Psoas muscle (tissue), 8 donors: ENCODE measurements around the gene ETFA. TPM values are rescaled to one million over a fixed set of nuclear protein-coding genes. Genes with fewer than 3 reads are reported as not detected.

Source experiments
- ATAC-seq, 4 donors: fragments of 200-7000 bp; cut with Tn5 transposase; one replicate each; pipeline ENCODE4 v1.9.1; 2020; ENCODE audit warnings: moderate library complexity in 3 of 4, mild to moderate bottlenecking in 2 of 4
- DNase-seq, 2 donors: peaks; one replicate each; pipeline ENCODE4 v3.0.0-alpha.2; 2020
- H3K27ac ChIP-seq: fragments of 200-600 bp; one replicate; pipeline ENCODE4 v1.8.0; 2022
- H3K27me3 ChIP-seq, 3 donors: fragments of 200-600 bp in 1 of 3; one replicate each; pipeline versions ENCODE4 v1.6.1 to v1.8.0; 2013 to 2022; ENCODE audit warnings: low read length in 2 of 3, mild to moderate bottlenecking in 2 of 3, moderate library complexity in 1 of 3; ENCODE audit not compliant: insufficient read depth in 3 of 3
- H3K36me3 ChIP-seq, 2 donors: fragments of 200-600 bp in 1 of 2; one replicate each; pipeline versions ENCODE4 v1.6.1 to v1.8.0; 2013 to 2022; ENCODE audit warnings: low read depth in 1 of 2, mild to moderate bottlenecking in 1 of 2, moderate library complexity in 1 of 2; ENCODE audit not compliant: insufficient read depth in 1 of 2
- H3K4me1 ChIP-seq: fragments of 200-600 bp; one replicate; pipeline ENCODE4 v1.8.0; 2022
- H3K4me3 ChIP-seq: fragments of 200-600 bp; one replicate; pipeline ENCODE4 v1.8.0; 2022; ENCODE audit warnings: mild to moderate bottlenecking
- H3K9me3 ChIP-seq: fragments of 200-600 bp; one replicate; pipeline ENCODE4 v1.8.0; 2022
- WGBS, 3 donors: extraction: QIAGEN DNeasy Blood & Tissue Kit; methylation state at CpG; one replicate each; pipeline versions ENCODE4 v1.1.6 to v1.1.7; 2013; 5-methylcytosine and 5-hydroxymethylcytosine counted together
- intact Hi-C, 2 donors: fragments of 100-400 bp; cut with DNase I; formaldehyde crosslinking; loops; one replicate each; pipeline versions ENCODE4 v1.11.0 to v1.14.2; 2022
- polyA plus RNA-seq, 3 donors: library from polyadenylated mRNA; stranded (reverse); fragments of 200-250 nt; gene quantifications; one replicate each; pipeline ENCODE4 v1.2.3, GENCODE V29; 2013
- total RNA-seq, 4 donors: library from RNA; stranded (reverse); fragmentation: NEBNext Ultra II Directional in 2 of 4; extraction: Animal tissue kit (Norgen Biotek cat#: 25700) in 2 of 4; gene quantifications; one replicate each; pipeline versions ENCODE4 v1.2.1 to v1.2.4, GENCODE V29; 2021 to 2023
- TF ChIP-seq, protein P1 (sequence below): fragments of 200-600 bp; IDR thresholded peaks from one replicate; pipeline ENCODE4 v1.8.0; 2022; ENCODE audit warnings: antibody characterized with exemption
- donor health status: healthy with polysubstance abuse.
- donor health status: DM: no; HTN: no; CAD: no; lungs with moderate emphysema.
- donor health status: Bipolar disorder and iron deficiency.
- donor health status: healthy.
- donor health status: DM: yes; HTN: yes; CAD: no.
- donor health status: DM: no; HTN: no; CAD: no.
- donor health status: DM: no; HTN: no; CAD: no.
- donor health status: DM: yes; HTN: yes; CAD: no.

ETFA gene
- total and polyA plus RNA-seq, 7 donors: 257 to 368 (median 276) TPM

DNA sequence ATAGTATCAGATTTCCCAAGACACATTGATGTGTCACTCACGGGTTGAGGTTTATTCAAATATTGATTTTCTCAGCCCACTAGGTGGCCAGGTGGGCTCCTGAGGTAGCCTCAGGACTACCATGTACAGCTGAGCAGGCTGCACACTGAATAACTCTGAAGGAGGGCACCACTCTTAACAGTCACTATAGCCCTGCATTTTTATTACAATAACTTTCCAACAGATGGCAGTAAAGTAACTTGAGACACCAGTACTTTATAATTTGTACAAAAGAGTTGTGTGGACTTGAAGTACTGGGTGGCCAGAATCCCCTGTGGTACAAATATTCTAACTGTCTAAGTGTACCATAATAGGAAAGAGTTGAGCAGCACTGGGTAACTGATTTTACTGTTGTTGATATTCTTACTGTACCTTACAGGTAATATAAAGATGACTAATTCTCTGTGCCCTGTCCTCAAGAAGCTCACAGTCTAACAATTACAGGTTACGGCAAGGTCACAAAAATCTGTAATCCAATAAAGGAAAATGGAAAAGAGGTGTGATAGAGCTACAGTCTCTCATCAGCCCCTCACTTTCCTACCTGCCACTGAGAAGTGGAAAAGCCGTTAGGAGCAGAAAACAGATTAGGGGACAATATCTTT lies 76.0 kb downstream of the ETFA start:
- no peak overlapping the region for H3K4me3 ChIP-seq
- no peaks in the 10 kb centered on the region for H3K27me3 ChIP-seq
- peaks cover 0 to 15% of the 10 kb centered on the region in 2 donors for H3K36me3 ChIP-seq
- DNase-seq: no peak
- intact Hi-C loops: loop anchor here (2.0 to 10.0 kb wide), 2 partner anchors 69 to 95 kb away; no protein-coding TSS in a partner anchor
- TF ChIP-seq, protein P1, sequence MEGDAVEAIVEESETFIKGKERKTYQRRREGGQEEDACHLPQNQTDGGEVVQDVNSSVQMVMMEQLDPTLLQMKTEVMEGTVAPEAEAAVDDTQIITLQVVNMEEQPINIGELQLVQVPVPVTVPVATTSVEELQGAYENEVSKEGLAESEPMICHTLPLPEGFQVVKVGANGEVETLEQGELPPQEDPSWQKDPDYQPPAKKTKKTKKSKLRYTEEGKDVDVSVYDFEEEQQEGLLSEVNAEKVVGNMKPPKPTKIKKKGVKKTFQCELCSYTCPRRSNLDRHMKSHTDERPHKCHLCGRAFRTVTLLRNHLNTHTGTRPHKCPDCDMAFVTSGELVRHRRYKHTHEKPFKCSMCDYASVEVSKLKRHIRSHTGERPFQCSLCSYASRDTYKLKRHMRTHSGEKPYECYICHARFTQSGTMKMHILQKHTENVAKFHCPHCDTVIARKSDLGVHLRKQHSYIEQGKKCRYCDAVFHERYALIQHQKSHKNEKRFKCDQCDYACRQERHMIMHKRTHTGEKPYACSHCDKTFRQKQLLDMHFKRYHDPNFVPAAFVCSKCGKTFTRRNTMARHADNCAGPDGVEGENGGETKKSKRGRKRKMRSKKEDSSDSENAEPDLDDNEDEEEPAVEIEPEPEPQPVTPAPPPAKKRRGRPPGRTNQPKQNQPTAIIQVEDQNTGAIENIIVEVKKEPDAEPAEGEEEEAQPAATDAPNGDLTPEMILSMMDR: peak; percentile 58
- 70 to 83% (median 71%) methylated on average over 3 of the region's 3 CpGs for WGBS, 3 donors
- no peaks in the 10 kb centered on the region for H3K9me3 ChIP-seq
- no peak overlapping the region for H3K27ac ChIP-seq
- peak; percentile 39 to 86 (median 83) for ATAC-seq
- peaks cover 5% of the 10 kb centered on the region for H3K4me1 ChIP-seq

DNA sequence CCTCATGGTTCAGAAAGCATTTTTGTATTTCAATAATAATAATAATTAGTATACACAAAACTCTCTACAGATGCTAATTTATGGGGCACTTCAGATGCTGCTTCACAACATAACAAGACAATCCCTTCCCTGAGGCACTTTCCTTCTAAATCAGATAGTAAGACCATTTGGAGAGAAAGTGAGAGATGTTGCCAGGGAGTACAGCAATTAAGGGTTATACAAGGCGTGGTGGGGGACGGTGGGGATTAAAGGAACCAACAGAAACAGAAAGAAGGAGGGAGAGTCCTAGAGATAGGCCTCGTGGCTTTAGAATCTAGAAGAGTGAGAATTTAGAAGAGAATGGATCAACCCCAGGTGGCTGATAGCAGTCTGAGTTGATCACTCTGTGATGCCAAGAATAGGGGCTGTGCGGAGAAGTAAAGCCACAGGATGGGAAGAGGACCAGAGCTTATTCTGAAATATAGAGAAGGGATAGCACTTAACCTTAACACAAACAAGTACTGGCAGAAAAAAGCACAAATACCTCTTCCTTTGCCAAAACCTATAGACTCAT lies 76.9 kb downstream of the ETFA start:
- intact Hi-C loops: loop anchor here (2.0 to 10.0 kb wide), 2 partner anchors 70 to 96 kb away; no protein-coding TSS in a partner anchor
- H3K4me1 ChIP-seq: peaks cover 5% of the 10 kb centered on the region
- H3K36me3 ChIP-seq: peaks cover 0 to 15% of the 10 kb centered on the region in 2 donors
- TF ChIP-seq, protein P1: no peak
- no peak overlapping the region for H3K4me3 ChIP-seq
- H3K9me3 ChIP-seq: no peaks in the 10 kb centered on the region
- no peaks in the 10 kb centered on the region for H3K27me3 ChIP-seq
- H3K27ac ChIP-seq: no peak overlapping the region
- WGBS, 3 donors: 75 to 88% (median 75%) methylated on average over 4 of the region's 4 CpGs
- DNase-seq (no peak), ATAC-seq (no peak)

DNA sequence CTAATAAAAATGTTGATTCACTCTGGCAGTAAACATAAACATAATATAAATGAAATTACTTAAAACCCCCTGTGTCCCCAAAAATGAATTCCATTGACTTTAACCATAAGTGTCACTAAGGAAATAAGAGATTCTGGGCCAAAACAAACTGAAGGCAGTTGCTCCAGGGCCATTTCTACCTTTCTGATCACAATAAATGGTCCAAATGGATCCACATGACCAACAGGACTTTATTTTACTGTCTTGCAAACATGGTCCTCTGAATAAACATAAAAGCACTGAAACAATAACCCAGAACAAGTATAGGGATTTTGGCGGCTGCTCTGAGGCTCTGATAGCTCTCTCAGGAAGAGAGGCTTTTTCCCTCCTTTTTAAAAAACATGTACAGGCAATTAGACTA lies 77.3 kb downstream of the ETFA start:
- 93 to 100% (median 96%) methylated on average over 1 of the region's 1 CpG for WGBS, 3 donors
- TF ChIP-seq, protein P1: no peak
- Histone ChIP-seq H3K9me3 (no peaks in the 10 kb centered on the region), H3K27ac (no peak overlapping the region), H3K27me3 (no peaks in the 10 kb centered on the region), H3K36me3 (peaks cover 0 to 15% of the 10 kb centered on the region in 2 donors), H3K4me1 (peaks cover 5% of the 10 kb centered on the region), H3K4me3 (no peak overlapping the region)
- DNase-seq: no peak
- intact Hi-C loops: loop anchor here (2.0 to 10.0 kb wide), 2 partner anchors 71 to 97 kb away; no protein-coding TSS in a partner anchor
- no peak for ATAC-seq

DNA sequence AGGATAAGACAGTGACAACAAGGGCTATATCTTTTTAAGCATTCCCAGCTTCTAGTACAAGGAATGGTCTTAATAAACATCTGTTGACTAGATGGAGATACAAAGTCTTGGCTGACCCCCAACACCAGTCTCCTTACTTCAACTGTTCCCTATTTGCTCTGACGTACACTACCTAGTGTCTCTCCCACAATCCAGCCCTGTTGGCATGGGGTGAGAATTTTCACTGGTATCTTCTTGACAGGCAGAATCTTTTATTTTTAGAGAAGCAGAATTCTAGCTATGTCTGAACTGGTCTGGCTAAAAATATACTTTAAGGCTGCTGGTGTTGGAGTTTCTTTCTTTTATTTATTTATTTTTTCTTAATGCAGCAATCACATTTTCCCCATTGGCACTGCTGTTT lies 82.0 kb downstream of the ETFA start:
- DNase-seq (no peak), ATAC-seq (peak in 1 of 4 donors; percentile 35)
- TF ChIP-seq, protein P1: no peak
- Histone ChIP-seq H3K27ac (no peak overlapping the region), H3K36me3 (peaks cover 0 to 48% of the 10 kb centered on the region in 2 donors), H3K9me3 (no peaks in the 10 kb centered on the region), H3K4me1 (no peaks in the 10 kb centered on the region), H3K4me3 (no peak overlapping the region), H3K27me3 (no peaks in the 10 kb centered on the region)
- intact Hi-C loops: no loop called here
- 13 to 50% (median 39%) methylated on average over 1 of the region's 1 CpG for WGBS, 3 donors
